MM.1S (cell line): ENCODE measurements around the gene OR1L6.

Source experiments
- DNase-seq: peaks from one replicate; pipeline ENCODE4 v3.0.0-alpha.2; 2015
- H2AFZ ChIP-seq: fragments of 300-600 bp; sonication (generic); 2 replicates; pipeline ENCODE4 v1.6.0; 2016; ENCODE audit warnings: antibody characterized with exemption, low read length
- H3F3A ChIP-seq: fragments of 300-600 bp; sonication (generic); 2 replicates; pipeline ENCODE4 v1.6.1; 2016; ENCODE audit warnings: mild to moderate bottlenecking, antibody characterized with exemption, low read length, moderate library complexity, mixed read lengths; ENCODE audit not compliant: insufficient read depth
- H3K27ac ChIP-seq: fragments of 300-600 bp; sonication (generic); 2 replicates; pipeline ENCODE4 v1.5.1; 2016; ENCODE audit warnings: mild to moderate bottlenecking, low read length
- H3K27me3 ChIP-seq: fragments of 300-600 bp; sonication (generic); replicated peaks from 2 replicates; pipeline ENCODE4 v1.6.0; 2016; ENCODE audit warnings: low read length; ENCODE audit not compliant: insufficient read depth
- H3K36me3 ChIP-seq: fragments of 300-600 bp; sonication (generic); replicated peaks from 2 replicates; pipeline ENCODE4 v1.6.1; 2016; ENCODE audit warnings: mild to moderate bottlenecking, low read length, mixed read lengths; ENCODE audit not compliant: insufficient read depth
- H3K4me1 ChIP-seq: fragments of 300-600 bp; sonication (generic); 2 replicates; pipeline ENCODE4 v1.6.1; 2016; ENCODE audit warnings: low read length, mixed read lengths
- H3K4me2 ChIP-seq: fragments of 300-600 bp; sonication (generic); 2 replicates; pipeline ENCODE4 v1.6.0; 2016; ENCODE audit warnings: low read depth, low read length
- H3K4me3 ChIP-seq: fragments of 300-600 bp; sonication (generic); 2 replicates; pipeline ENCODE4 v1.5.1; 2016; ENCODE audit warnings: low read length, mixed read lengths
- H3K79me2 ChIP-seq: fragments of 300-600 bp; sonication (generic); 2 replicates; pipeline ENCODE4 v1.6.1; 2016; ENCODE audit warnings: mixed run types, low read length, mixed read lengths
- H3K9ac ChIP-seq: fragments of 300-600 bp; sonication (generic); 2 replicates; pipeline ENCODE4 v1.6.1; 2016; ENCODE audit warnings: low read length, mixed read lengths
- H3K9me2 ChIP-seq: fragments of 300-600 bp; sonication (generic); replicated peaks from 2 replicates; pipeline ENCODE4 v1.6.1; 2016; ENCODE audit warnings: mild to moderate bottlenecking, low read length, mixed read lengths; ENCODE audit not compliant: insufficient read depth
- H3K9me3 ChIP-seq: fragments of 300-600 bp; sonication (generic); replicated peaks from 2 replicates; pipeline ENCODE4 v1.6.1; 2016; ENCODE audit warnings: mild to moderate bottlenecking, low read length, mixed read lengths; ENCODE audit not compliant: insufficient read depth
- H4K20me1 ChIP-seq: fragments of 300-600 bp; sonication (generic); 2 replicates; pipeline ENCODE4 v1.6.1; 2016; ENCODE audit warnings: mild to moderate bottlenecking, low read length, moderate library complexity, mixed read lengths; ENCODE audit not compliant: insufficient read depth
- EZH2 ChIP-seq: fragments of 300-600 bp; sonication (generic); optimal IDR thresholded peaks from 2 replicates; pipeline ENCODE3; 2017; ENCODE audit warnings: low read depth, mild to moderate bottlenecking, antibody characterized with exemption, low read length, mixed read lengths
- EZH2phosphoT487 ChIP-seq: fragments of 300-600 bp; sonication (generic); IDR thresholded peaks from 2 replicates; pipeline ENCODE4 v1.6.1; 2018; ENCODE audit warnings: antibody characterized with exemption, low read length
- TF ChIP-seq, protein P1 (sequence below): fragments of 300-600 bp; sonication (generic); IDR thresholded peaks from 2 replicates; pipeline ENCODE4 v1.5.1; 2016; ENCODE audit warnings: antibody characterized with exemption, low read length, mixed read lengths

Gene OR1L6

GRCh38 chr9:122719218-122719617, 22.9 kb upstream of the OR1L6 start:
- H3K9me2 ChIP-seq = no peaks in the 10 kb centered on the region
- no peaks in the 10 kb centered on the region for H3F3A ChIP-seq
- no peaks in the 10 kb centered on the region for H3K9me3 ChIP-seq
- no peak overlapping the region for H3K27ac ChIP-seq
- no peaks in the 10 kb centered on the region for H4K20me1 ChIP-seq
- H3K4me1 ChIP-seq = no peaks in the 10 kb centered on the region
- H3K4me2 ChIP-seq = no peak overlapping the region
- no peaks in the 10 kb centered on the region for H3K79me2 ChIP-seq
- H3K9ac ChIP-seq = no peak overlapping the region
- no peak for TF ChIP-seq EZH2
- TF ChIP-seq EZH2phosphoT487 = no peak
- TF ChIP-seq, protein P1, sequence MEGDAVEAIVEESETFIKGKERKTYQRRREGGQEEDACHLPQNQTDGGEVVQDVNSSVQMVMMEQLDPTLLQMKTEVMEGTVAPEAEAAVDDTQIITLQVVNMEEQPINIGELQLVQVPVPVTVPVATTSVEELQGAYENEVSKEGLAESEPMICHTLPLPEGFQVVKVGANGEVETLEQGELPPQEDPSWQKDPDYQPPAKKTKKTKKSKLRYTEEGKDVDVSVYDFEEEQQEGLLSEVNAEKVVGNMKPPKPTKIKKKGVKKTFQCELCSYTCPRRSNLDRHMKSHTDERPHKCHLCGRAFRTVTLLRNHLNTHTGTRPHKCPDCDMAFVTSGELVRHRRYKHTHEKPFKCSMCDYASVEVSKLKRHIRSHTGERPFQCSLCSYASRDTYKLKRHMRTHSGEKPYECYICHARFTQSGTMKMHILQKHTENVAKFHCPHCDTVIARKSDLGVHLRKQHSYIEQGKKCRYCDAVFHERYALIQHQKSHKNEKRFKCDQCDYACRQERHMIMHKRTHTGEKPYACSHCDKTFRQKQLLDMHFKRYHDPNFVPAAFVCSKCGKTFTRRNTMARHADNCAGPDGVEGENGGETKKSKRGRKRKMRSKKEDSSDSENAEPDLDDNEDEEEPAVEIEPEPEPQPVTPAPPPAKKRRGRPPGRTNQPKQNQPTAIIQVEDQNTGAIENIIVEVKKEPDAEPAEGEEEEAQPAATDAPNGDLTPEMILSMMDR = no peak
- no peak overlapping the region for H3K4me3 ChIP-seq
- DNase-seq = no peak
- no peak overlapping the region for H2AFZ ChIP-seq
- no peaks in the 10 kb centered on the region for H3K36me3 ChIP-seq
- no peaks in the 10 kb centered on the region for H3K27me3 ChIP-seq

DNA sequence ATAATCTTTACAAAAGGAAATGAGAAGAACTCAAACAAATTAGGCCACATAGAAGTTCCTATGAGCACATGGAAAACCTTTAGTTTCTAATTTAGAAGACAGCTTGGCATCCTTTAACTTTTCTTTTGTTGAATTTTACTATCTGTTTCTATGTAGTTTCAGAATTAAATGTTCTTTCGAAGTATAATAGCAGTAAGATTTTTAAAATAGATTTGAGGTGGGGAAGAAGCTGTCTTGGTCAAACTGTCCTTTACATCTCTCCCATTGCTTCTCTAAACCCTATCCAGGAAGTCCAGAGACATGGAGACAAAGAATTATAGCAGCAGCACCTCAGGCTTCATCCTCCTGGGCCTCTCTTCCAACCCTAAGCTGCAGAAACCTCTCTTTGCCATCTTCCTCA, 18.4 kb upstream of the OR1L6 start, which contains the start of gene OR1L4:
OR1L4 (plus strand) TSS at position 301 of the 400 bp plus-strand sequence; CDS start at position 301, 0 bp downstream.
- no peak for DNase-seq
- no peaks in the 10 kb centered on the region for H3K9me2 ChIP-seq
- no peaks in the 10 kb centered on the region for H3K9me3 ChIP-seq
- H3F3A ChIP-seq = no peaks in the 10 kb centered on the region
- H3K4me2 ChIP-seq = no peak within 1 kb of the TSS
- no peak within 1 kb of the TSS for H3K27ac ChIP-seq
- H3K79me2 ChIP-seq = no peaks in the 10 kb centered on the region
- H3K36me3 ChIP-seq = no peaks in the 10 kb centered on the region
- no peaks in the 10 kb centered on the region for H3K4me1 ChIP-seq
- no peaks in the 10 kb centered on the region for H3K27me3 ChIP-seq
- no peak within 1 kb of the TSS for H3K9ac ChIP-seq
- H2AFZ ChIP-seq = no peak within 1 kb of the TSS
- H3K4me3 ChIP-seq = no peak within 1 kb of the TSS
- TF ChIP-seq, protein P1 = no peak
- no peak for TF ChIP-seq EZH2
- no peak for TF ChIP-seq EZH2phosphoT487
- no peaks in the 10 kb centered on the region for H4K20me1 ChIP-seq

DNA sequence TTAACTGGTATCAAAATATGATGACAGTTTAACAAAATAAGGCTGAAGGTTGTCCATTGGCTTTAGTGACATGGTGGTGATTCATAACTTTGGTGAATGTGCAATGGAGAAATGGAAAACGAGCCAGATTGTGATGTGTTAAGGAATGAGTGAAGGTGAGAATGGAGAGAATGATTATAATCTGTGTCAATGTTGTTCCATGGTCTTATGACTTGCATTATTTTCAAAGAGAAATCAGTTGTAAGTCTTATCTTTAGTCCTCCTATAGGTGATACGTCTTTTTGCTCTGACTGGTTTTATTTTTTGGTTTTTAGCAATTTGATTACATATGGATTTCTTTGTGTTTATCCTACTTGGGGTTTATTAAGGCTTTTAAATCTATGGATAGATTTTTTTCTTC, 12.7 kb downstream of the OR1L6 start:
- Histone ChIP-seq H3K4me2 (no peak overlapping the region), H4K20me1 (no peaks in the 10 kb centered on the region), H3K9ac (no peak overlapping the region), H3K4me3 (no peak overlapping the region), H3K27me3 (no peaks in the 10 kb centered on the region), H3K9me3 (no peaks in the 10 kb centered on the region), H3K79me2 (no peaks in the 10 kb centered on the region), H2AFZ (no peak overlapping the region), H3F3A (no peaks in the 10 kb centered on the region), H3K9me2 (no peaks in the 10 kb centered on the region), H3K27ac (no peak overlapping the region), H3K4me1 (no peaks in the 10 kb centered on the region), H3K36me3 (no peaks in the 10 kb centered on the region)
- TF ChIP-seq EZH2phosphoT487 = no peak
- TF ChIP-seq, protein P1 = no peak
- TF ChIP-seq EZH2 = no peak
- DNase-seq = no peak
